Right cardiac atrium (tissue), 5 donors: ENCODE measurements around the gene LYSMD1. TPM values are rescaled to one million over a fixed set of nuclear protein-coding genes. Genes with fewer than 3 reads are reported as not detected.
A peak's percentile ranks its signal among the peaks of the same experiment; 100 is the strongest.

ENCODE experiments used
- ATAC-seq, 2 donors: fragments of 200-7000 bp; cut with Tn5 transposase; one replicate each; pipeline versions ENCODE4 v1.8.0 to v1.9.1; 2020; ENCODE audit warnings: moderate library complexity in 2 of 2, mild to moderate bottlenecking in 1 of 2
- DNase-seq, 3 donors: peaks; one replicate each; pipeline ENCODE4 v3.0.0-alpha.2; 2020
- H3K27ac ChIP-seq: one replicate; pipeline ENCODE4 v1.5.1; 2013; ENCODE audit warnings: mild to moderate bottlenecking, low read length, control low read depth, moderate library complexity
- H3K27me3 ChIP-seq: one replicate; pipeline ENCODE4 v1.6.1; 2013; ENCODE audit not compliant: control insufficient read depth, insufficient read depth
- H3K4me1 ChIP-seq: one replicate; pipeline ENCODE4 v1.6.1; 2013; ENCODE audit warnings: low read length; ENCODE audit not compliant: control insufficient read depth, insufficient read depth
- H3K4me3 ChIP-seq: one replicate; pipeline ENCODE4 v1.5.1; 2013; ENCODE audit warnings: low read length, control low read depth
- H3K9me3 ChIP-seq: one replicate; pipeline ENCODE4 v1.6.1; 2013; ENCODE audit warnings: low read length; ENCODE audit not compliant: control insufficient read depth
- WGBS: extraction: QIAGEN DNeasy Blood & Tissue Kit; methylation state at CpG from one replicate; pipeline ENCODE4 v1.1.7; 2013; 5-methylcytosine and 5-hydroxymethylcytosine counted together
- intact Hi-C, 4 donors: fragments of 100-400 bp; cut with DNase I; formaldehyde crosslinking; loops; one replicate each; pipeline versions ENCODE4 v1.11.0 to v1.14.0; 2022 to 2023
- polyA plus RNA-seq: library from polyadenylated mRNA; stranded (reverse); fragments of 200-250 nt; gene quantifications from one replicate; pipeline ENCODE4 v1.2.3, GENCODE V29; 2013
- total RNA-seq, 4 donors: library from RNA; stranded (reverse); fragmentation: NEBNext Ultra II Directional; extraction: Animal tissue kit (Norgen Biotek cat#: 25700); gene quantifications; one replicate each; pipeline ENCODE4 v1.2.1, GENCODE V29; 2021
- donor health status: healthy with polysubstance abuse.
- donor health status: DM: no; HTN: yes; CAD: no.
- donor health status: DM: no; HTN: no; CAD: no.
- donor health status: DM: no; HTN: yes; CAD: no; lungs with severe emphysema.
- donor health status: DM: yes; HTN: yes; CAD: no.

Gene LYSMD1
- total and polyA plus RNA-seq, 5 donors: 8.5 to 16.5 (median 15.0) TPM

DNA sequence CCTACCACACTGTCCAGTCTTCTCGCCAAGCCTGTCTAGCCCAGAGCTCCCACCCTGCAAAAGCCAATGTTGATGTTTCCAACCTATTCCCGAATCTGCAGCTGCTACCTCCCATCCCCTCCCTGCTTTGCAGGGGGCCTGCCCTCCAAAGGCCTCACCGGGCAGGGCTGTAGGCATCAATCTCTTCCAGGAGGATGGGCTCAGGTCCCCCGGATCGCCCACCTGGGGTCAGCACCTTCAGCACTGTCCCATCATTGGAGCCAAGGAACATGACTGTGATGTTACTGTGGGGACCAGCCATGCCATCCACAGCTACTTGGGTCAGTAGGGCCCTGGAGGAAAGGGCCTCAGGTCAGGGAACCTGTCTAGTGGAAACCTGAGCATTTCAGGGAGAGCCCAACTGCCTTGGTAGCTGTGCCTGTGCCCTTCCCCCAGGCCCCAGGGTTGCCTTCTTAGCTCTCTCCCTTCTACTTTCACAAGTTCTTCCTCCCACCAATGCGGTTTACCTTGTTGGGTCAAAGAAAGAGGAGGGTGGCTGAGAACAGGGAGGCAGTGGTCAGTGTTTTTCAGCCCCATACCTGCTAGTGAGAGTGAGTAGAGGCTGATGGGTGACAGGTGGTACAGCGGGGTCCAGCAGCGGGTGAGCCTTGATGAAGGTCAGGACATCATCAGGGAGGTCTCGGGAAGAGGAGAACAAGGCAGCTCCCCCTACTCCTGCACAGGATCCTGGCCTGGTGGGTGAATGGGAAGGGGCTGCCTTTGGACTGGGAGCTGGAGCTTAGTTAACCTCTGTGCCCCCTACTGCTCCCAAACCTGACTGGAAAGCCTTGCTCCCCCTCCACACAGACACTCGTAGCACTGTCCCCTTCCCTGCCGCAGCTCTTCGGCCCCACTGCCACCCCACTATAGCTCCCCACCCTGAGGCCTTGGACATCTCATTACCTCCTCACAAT lies 30.0 kb downstream of the LYSMD1 start:
- H3K4me1 ChIP-seq: no peaks in the 10 kb centered on the region
- WGBS: 87% methylated on average over 12 of the region's 12 CpGs
- intact Hi-C loops: loop anchor here in 1 of 4 donors (10.0 kb wide), 1 partner anchor 111 kb away; no protein-coding TSS in a partner anchor
- no peaks in the 10 kb centered on the region for H3K27me3 ChIP-seq
- H3K4me3 ChIP-seq: no peak overlapping the region
- H3K9me3 ChIP-seq: no peaks in the 10 kb centered on the region
- no peak overlapping the region for H3K27ac ChIP-seq
- DNase-seq (no peak), ATAC-seq (no peak)

DNA sequence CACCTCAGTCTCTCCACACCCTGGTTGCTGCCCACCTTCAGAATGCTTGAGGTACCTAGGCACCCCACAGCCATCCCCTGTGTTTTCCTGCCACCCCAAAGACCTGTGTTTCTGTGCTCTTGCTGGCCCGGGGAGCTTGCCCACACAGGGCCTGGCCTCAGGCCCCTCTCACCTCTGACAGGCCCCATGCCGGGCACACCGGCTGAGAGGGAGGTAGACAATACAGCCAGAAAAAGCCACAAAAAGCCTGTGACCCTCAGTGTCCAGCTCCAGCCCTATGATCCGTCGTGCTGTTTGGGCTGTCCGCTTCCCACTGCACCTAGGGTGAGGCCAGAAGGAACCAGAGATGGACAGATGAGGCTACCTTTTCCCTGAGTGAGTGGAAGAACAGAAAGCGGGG lies 30.7 kb downstream of the LYSMD1 start:
- Histone ChIP-seq H3K9me3 (no peaks in the 10 kb centered on the region), H3K4me3 (no peak overlapping the region), H3K27ac (no peak overlapping the region), H3K27me3 (no peaks in the 10 kb centered on the region), H3K4me1 (no peaks in the 10 kb centered on the region)
- ATAC-seq: no peak
- DNase-seq: no peak
- intact Hi-C loops: loop anchor here in 1 of 4 donors (10.0 kb wide), 1 partner anchor 110 kb away; no protein-coding TSS in a partner anchor
- WGBS: 95% methylated on average over 7 of the region's 7 CpGs

GRCh38 chr1:151134396-151134795 lies 31.3 kb downstream of the LYSMD1 start:
- H3K27ac ChIP-seq: no peak overlapping the region
- no peaks in the 10 kb centered on the region for H3K9me3 ChIP-seq
- ATAC-seq: no peak
- H3K27me3 ChIP-seq: no peaks in the 10 kb centered on the region
- no peak for DNase-seq
- intact Hi-C loops: loop anchor here in 1 of 4 donors (10.0 kb wide), 1 partner anchor 110 kb away; no protein-coding TSS in a partner anchor
- no peaks in the 10 kb centered on the region for H3K4me1 ChIP-seq
- 78% methylated on average over 3 of the region's 3 CpGs for WGBS
- no peak overlapping the region for H3K4me3 ChIP-seq

- WGBS: 76% methylated on average over 65 of the region's 65 CpGs
- intact Hi-C loops: loop anchor here in 1 of 4 donors (10.0 kb wide), 1 partner anchor 108 kb away; no protein-coding TSS in a partner anchor
- Histone ChIP-seq H3K27me3 (no peaks in the 10 kb centered on the region), H3K9me3 (no peaks in the 10 kb centered on the region), H3K27ac (no peak overlapping the region), H3K4me3 (no peak overlapping the region), H3K4me1 (no peaks in the 10 kb centered on the region)
- DNase-seq (peak; percentile 25 to 72 (median 54)), ATAC-seq (peak in 1 of 2 donors; percentile 3)
These were observed 32.5 kb downstream of the LYSMD1 start for GRCh38 chr1:151133018-151133806.

- Histone ChIP-seq H3K27ac (no peak overlapping the region), H3K4me3 (no peak overlapping the region), H3K9me3 (no peaks in the 10 kb centered on the region), H3K27me3 (no peaks in the 10 kb centered on the region), H3K4me1 (no peaks in the 10 kb centered on the region)
- intact Hi-C loops: loop anchor here in 1 of 4 donors (10.0 kb wide), 1 partner anchor 108 kb away; no protein-coding TSS in a partner anchor
- peak in 1 of 3 donors; percentile 58 for DNase-seq
- 72% methylated on average over 74 of the region's 74 CpGs for WGBS
- no peak for ATAC-seq
These were observed 33.2 kb downstream of the LYSMD1 start for GRCh38 chr1:151132335-151133017.

DNA sequence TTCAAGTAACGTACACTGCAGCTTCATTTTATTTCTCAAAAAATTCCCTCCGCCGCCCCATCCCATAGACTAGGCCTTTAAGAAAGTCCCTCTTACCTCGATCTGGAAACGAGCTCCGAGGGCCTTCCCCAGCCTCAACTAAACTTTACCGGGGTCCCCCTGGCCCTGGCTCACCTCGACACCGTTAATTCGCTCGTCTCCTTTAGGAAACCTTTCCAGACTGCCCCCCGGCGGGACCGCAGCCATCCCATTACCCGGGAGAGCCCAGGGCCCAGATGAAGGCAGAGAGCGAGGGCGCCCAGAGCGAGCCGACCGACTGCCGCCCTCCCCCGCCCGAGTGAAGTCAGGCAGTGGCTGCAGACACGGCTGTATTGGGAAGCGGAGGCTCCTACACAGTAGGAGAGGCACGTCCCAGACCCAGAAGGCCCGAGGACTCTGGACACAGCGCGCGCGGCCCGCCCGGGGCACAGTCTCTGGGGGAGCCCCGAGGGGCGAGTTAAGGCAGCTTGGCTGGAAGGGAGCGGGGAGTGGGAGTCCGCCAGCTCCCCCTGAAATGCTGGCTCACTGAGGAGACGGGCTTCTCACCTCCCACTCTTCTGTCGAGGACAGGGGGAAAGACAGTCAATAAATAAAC lies 33.9 kb downstream of the LYSMD1 start:
- Histone ChIP-seq H3K4me1 (no peaks in the 10 kb centered on the region), H3K9me3 (no peaks in the 10 kb centered on the region), H3K27ac (peak overlapping the region; percentile 5), H3K27me3 (no peaks in the 10 kb centered on the region), H3K4me3 (peak overlapping the region; percentile 54)
- WGBS: 35% methylated on average over 39 of the region's 39 CpGs
- intact Hi-C loops: loop anchor here in 1 of 4 donors (10.0 kb wide), 1 partner anchor 107 kb away; no protein-coding TSS in a partner anchor
- DNase-seq (peak; percentile 47 to 76 (median 75)), ATAC-seq (peak; percentile 61 to 63)

- Histone ChIP-seq H3K27me3 (no peaks in the 10 kb centered on the region), H3K27ac (peak overlapping the region; percentile 83), H3K4me3 (peak overlapping the region; percentile 54), H3K4me1 (no peaks in the 10 kb centered on the region), H3K9me3 (no peaks in the 10 kb centered on the region)
- 14% methylated on average over 45 of the region's 45 CpGs for WGBS
- intact Hi-C loops: loop anchor here in 1 of 4 donors (10.0 kb wide), 1 partner anchor 106 kb away; no protein-coding TSS in a partner anchor
- DNase-seq (peak; percentile 88 to 94 (median 93)), ATAC-seq (peak; percentile 92 to 94)
These were observed 34.6 kb downstream of the LYSMD1 start for GRCh38 chr1:151130987-151131586.

GRCh38 chr1:151128800-151129199 lies 36.9 kb downstream of the LYSMD1 start:
- H3K27ac ChIP-seq: no peak overlapping the region
- no peak for ATAC-seq
- H3K4me1 ChIP-seq: no peaks in the 10 kb centered on the region
- no peak for DNase-seq
- no peak overlapping the region for H3K4me3 ChIP-seq
- H3K27me3 ChIP-seq: no peaks in the 10 kb centered on the region
- WGBS: 48% methylated on average over 6 of the region's 6 CpGs
- intact Hi-C loops: no loop called here
- no peaks in the 10 kb centered on the region for H3K9me3 ChIP-seq

DNA sequence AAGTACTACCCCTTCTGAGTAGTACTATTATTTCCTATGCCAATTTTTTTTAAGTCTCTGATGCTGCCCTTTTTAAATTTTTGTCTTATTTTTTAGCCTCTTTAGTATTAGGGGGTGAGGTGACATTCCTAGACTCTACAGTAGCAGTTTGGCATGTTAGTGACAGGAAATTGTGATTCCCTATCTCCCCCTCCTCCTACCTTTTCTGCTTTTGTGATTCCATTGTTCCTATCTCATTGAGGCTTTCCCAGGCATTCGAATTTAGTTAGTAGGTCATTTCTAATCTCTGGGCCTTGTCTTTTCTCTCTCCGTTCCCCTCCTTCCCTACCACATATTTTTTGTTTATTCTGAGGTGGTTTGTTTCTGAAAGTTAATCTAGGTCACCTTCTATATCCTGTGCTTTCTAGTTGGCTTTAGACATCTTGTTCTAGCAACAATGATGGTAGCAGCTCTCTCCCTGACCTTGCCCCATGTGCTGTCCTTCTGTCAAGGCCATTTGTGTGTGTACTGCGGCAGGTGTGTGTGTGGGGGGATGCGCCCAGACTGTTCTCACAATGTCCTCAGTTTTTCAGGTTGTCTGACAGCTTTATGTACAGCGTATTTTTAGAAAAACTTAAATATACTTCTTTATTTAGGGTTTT lies 40.8 kb downstream of the LYSMD1 start:
- Histone ChIP-seq H3K27ac (no peak overlapping the region), H3K27me3 (no peaks in the 10 kb centered on the region), H3K9me3 (no peaks in the 10 kb centered on the region), H3K4me3 (no peak overlapping the region), H3K4me1 (no peaks in the 10 kb centered on the region)
- WGBS: 73% methylated on average over 5 of the region's 5 CpGs
- ATAC-seq (no peak), DNase-seq (no peak)
- intact Hi-C loops: no loop called here
